ENCODE measurements around the gene ITGAX.

The ITGAX gene

GRCh38 chr16:31365131-31365865, 10.3 kb downstream of the ITGAX start:
- peak; percentile 62 for DNase-seq (ENCODE audit: low read depth)
- no peak overlapping the region for H3K4me3 ChIP-seq (ENCODE audit: low read depth, low read length)
- TF ChIP-seq, protein P1, sequence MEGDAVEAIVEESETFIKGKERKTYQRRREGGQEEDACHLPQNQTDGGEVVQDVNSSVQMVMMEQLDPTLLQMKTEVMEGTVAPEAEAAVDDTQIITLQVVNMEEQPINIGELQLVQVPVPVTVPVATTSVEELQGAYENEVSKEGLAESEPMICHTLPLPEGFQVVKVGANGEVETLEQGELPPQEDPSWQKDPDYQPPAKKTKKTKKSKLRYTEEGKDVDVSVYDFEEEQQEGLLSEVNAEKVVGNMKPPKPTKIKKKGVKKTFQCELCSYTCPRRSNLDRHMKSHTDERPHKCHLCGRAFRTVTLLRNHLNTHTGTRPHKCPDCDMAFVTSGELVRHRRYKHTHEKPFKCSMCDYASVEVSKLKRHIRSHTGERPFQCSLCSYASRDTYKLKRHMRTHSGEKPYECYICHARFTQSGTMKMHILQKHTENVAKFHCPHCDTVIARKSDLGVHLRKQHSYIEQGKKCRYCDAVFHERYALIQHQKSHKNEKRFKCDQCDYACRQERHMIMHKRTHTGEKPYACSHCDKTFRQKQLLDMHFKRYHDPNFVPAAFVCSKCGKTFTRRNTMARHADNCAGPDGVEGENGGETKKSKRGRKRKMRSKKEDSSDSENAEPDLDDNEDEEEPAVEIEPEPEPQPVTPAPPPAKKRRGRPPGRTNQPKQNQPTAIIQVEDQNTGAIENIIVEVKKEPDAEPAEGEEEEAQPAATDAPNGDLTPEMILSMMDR (IDR thresholded peaks at IDR 0.05; ENCODE audit: insufficient read depth, low read depth, low read length, missing control alignments): no peak

DNA sequence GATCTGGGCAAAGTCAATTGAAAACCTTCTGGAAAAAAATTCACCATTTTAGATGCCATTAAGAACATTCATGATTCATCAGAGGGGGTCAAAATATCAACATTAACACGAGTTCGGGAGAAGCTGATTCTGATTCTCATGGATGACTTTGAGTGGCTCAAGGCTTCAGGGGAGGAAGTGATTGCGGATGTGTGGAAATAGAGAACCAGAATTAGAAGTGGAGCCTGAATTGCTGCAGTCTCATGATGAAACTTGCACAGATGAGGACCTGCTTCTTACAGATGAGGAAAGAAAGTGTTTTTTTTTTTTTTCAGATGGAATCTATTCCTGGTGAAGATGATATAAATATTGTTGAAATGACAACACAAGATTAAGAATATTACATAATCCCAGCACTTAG, 12.9 kb downstream of the ITGAX start:
- TF ChIP-seq, protein P1 (IDR thresholded peaks at IDR 0.05; ENCODE audit: insufficient read depth, low read depth, low read length, missing control alignments): no peak
- no peak overlapping the region for H3K4me3 ChIP-seq (ENCODE audit: low read depth, low read length)
- DNase-seq (ENCODE audit: low read depth): no peak

- no peak overlapping the region for H3K4me3 ChIP-seq (ENCODE audit: low read depth, low read length)
- TF ChIP-seq, protein P1 (IDR thresholded peaks at IDR 0.05; ENCODE audit: insufficient read depth, low read depth, low read length, missing control alignments): no peak
- no peak for DNase-seq (ENCODE audit: low read depth)
Observed at GRCh38 chr16:31371008-31371407, 16.0 kb downstream of the ITGAX start.

- H3K4me3 ChIP-seq (ENCODE audit: low read depth, low read length): no peak overlapping the region
- no peak for DNase-seq (ENCODE audit: low read depth)
- TF ChIP-seq, protein P1 (IDR thresholded peaks at IDR 0.05; ENCODE audit: insufficient read depth, low read depth, low read length, missing control alignments): no peak
Observed at GRCh38 chr16:31371619-31372484, 16.9 kb downstream of the ITGAX start.

DNA sequence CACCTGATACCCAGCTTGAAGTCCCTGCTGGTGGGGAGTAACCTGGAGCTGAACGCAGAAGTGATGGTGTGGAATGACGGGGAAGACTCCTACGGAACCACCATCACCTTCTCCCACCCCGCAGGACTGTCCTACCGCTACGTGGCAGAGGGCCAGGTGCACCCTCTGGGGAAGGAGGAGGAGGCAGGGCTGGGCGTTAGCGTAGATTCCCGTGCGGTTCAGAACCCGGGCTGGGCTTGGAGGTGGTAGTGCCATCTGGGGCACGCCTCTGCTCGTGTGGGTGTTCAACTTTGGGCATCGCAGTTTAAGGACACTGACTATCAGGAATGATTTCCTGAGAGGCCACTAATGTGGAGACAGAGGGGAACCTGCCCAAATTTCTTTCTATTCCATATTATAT, 18.3 kb downstream of the ITGAX start:
- no peak for DNase-seq (ENCODE audit: low read depth)
- H3K4me3 ChIP-seq (ENCODE audit: low read depth, low read length): no peak overlapping the region
- TF ChIP-seq, protein P1 (IDR thresholded peaks at IDR 0.05; ENCODE audit: insufficient read depth, low read depth, low read length, missing control alignments): no peak

GRCh38 chr16:31375231-31375630, 20.3 kb downstream of the ITGAX start:
- TF ChIP-seq, protein P1 (IDR thresholded peaks at IDR 0.05; ENCODE audit: insufficient read depth, low read depth, low read length, missing control alignments): no peak
- no peak overlapping the region for H3K4me3 ChIP-seq (ENCODE audit: low read depth, low read length)
- DNase-seq (ENCODE audit: low read depth): no peak

Data from GM12865 (cell line).